AML-193 (cell line): ENCODE results near the gene PRELID2.
"Not testable (repeated sequence)": the region's sequence is repeated elsewhere in the genome, so short reads cannot be mapped to it uniquely, and the experiment has no call there.

Source experiments
- DNase-seq, 2 experiments: peaks; one replicate each; lab custom pipeline; 2025; lab: John Stamatoyannopoulos, UW

Gene PRELID2

DNA sequence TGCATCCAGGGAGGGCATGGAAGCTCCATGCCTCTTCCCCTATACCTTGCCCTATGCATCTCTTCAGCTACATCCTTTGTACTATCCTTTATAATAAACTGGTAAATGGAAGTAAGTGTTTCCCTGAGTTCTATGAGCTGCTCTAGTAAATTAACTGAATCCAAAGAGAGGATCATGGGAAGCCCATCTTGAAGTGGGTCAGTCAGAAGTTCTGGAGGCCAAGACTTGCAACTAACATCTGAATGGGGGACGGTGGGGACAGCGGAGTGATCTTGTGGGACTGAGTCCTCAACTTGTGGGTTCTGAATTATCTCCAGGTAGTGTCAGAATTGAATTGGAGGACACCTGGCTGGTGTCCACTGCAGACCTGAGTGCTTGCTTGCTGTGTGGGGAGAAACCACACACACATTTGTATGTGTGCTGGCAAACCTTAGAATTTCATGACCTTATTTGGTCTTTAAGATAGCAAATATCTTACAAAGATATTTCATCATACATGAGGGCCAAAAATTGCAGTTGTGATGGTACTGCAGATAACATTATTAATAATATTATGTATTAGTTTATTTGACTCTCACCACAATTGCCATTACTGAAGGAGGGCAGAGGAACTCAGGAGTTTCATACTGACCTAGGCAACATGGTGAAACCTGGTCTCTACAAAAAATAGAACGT, 5.5 kb upstream of the PRELID2 start:
- DNase-seq = no peak

GRCh38 chr5:145838276-145838675, 3.1 kb upstream of the PRELID2 start:
- DNase-seq = no peak

DNA sequence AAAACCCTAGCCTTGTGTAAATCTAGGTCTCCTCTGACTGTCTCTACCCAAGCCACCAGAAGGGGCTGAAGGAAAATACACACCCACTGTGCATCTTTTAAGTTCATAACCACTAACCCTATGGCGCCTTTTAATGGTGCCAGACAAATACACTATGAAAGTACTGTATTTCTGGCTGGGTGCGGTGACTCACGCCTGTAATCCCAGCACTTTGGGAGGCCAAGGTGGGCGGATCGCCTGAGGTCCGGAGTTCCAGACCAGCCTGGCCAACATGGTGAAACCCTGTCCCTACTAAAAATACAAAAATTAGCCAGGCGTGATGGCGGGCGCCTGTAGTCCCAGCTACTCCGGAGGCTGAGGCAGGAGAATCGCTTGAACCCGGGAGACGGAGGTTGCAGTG, 1.1 kb upstream of the PRELID2 start:
- DNase-seq = not testable (repeated sequence)

- no peak for DNase-seq
Observed at GRCh38 chr5:145835848-145836239, 702 bp upstream of the PRELID2 start.

GRCh38 chr5:145834554-145834916, 607 bp downstream of the PRELID2 start:
- DNase-seq = no peak

DNA sequence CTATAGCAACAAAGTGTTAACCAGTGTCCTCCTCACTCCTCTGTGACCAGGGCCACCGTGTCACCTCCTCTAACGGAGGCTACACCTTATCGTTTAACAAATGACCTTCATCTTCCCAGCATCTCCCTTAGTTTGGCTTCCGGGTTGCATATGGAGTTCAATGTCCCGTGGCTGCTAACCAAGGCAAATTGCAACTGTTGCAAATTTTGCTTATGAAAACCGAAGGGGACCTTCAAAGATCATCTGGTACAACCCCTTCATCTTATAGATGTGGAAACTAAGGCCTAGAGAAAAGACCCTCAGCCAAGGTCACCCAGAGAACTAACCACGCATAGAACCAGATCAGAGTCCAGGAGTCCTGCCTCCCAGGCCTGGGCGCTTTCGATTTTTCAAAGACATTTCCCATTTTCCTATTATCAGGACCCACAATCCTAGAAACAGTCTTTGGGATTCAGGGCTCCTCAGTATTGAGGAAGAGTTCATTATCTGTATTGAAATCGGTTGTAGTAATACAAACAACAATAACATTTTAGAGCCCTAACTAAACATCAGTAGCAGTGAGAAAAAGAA, 1.4 kb downstream of the PRELID2 start:
- DNase-seq = no peak

DNA sequence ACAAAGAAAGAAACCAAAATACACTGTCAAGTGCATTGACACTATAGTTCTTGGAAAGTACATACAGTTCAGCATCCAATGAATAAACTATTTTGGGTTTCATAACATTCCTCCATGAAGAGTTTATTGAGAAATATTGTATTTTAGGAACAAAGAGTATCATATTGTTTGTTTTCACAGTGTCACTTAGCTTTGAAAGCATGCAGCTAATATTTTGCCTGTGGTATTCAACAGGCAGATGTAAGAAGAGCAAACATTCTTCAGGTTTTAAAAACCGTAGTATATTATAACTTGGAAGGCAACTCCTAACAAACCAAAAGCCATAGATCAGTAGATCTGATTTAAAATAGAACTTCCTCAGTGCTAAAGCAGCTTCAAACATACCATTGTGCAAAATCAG, 4.5 kb downstream of the PRELID2 start:
- DNase-seq = no peak

DNA sequence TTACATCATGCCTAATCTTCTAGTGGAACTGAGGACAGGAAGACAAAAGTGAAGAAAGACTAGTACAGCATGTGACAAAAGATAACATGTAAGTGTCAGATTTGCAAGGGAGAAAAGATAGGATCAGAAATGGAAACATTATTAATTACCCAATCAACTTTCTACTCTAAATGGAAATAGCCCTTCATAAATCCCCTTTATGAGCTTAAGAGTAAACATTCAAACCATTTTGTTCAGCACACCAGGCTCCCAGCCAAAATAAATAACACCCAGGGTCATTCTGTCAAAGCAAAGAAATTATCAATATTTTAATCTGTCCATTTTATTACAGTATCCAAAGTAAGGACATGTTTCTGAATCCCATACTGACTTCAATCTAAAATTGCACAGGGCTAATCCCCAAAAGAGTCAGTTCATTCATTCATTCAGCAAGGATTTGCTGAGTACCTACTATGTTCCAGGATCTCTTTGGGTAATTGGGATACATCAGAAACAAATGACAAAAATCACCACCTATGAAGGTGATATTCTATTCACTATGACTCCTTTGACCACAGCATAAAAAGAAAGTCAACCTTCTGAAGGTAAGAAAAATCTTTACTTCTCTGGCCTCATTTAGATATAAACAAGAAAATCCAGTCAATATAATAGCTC, 5.3 kb downstream of the PRELID2 start:
- no peak for DNase-seq

DNA sequence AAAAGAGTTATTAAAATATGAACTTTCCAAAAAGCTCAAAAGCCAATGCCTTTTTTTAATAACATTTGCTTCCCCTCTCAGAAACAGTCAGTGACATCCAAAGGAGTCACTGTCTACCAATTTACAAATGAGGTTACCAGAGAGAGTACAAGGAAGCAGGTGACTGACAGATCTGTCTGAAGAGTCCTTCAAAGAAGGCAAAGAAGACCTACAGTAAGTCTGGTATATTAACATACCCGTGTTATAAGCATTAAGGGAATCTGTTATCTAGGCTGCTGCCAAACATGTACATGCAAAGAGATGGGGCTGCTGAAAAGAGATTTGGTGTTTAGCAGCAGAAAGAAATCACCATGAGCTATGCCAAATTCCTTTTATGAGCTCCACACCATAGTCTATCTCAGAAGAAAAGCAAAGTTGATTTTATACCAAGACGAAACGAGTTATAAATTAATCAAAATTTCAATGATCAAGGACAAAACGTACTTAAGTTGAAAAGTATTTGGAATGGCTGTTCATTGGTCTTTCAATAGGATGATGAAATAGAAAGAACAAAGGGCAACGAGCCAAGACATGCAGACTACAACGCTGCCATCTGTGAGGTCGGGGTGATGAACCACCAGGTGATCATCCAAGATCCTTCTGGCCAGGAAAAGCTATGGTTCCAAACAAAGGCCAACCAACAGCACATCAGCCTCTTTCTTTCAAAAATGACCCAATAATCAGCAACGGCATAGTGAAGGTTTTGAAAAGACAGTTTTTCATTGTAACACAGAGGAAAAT, 8.1 kb downstream of the PRELID2 start:
- no peak for DNase-seq

DNA sequence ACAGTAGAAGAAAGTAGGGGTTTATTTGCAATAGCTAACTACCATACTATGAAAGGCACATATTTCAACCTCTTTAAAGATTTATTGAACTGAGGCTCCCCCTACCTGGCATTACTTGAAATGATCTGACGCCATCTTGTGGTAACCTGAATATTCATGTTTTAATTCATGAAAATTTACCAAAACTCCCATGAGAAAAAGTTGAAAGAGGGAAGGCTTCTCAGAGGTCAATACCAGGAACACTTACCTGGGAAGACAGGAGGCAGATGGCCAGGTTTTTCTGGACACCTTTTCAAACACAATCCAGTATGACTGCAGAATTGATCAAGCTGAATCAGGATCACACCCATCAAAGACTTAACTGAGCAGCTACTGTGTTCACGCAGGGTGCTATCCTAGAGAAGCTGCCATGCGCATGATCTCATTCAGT, 9.4 kb downstream of the PRELID2 start:
- peak; percentile 57 to 58 for DNase-seq

GRCh38 chr5:145824040-145824439, 11.1 kb downstream of the PRELID2 start:
- no peak for DNase-seq

DNA sequence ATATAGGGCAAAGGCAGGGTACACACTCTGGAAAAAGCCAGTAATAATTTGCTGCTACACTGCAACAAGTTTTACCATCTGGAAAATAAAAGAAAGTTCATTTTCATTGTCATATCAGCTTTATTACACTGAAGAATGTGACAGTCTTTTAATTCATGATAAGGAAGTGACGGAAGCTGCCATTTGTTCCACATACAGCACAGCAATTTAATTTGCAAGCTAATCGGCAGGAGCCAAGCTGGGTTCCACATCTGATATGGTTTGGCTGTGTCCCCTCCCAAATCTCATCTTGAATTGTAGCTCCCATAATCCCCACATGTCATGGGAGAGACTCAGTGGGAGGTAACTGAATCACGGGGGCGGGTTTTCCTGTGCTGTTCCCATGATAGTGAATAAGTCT, 16.5 kb downstream of the PRELID2 start:
- no peak for DNase-seq

DNA sequence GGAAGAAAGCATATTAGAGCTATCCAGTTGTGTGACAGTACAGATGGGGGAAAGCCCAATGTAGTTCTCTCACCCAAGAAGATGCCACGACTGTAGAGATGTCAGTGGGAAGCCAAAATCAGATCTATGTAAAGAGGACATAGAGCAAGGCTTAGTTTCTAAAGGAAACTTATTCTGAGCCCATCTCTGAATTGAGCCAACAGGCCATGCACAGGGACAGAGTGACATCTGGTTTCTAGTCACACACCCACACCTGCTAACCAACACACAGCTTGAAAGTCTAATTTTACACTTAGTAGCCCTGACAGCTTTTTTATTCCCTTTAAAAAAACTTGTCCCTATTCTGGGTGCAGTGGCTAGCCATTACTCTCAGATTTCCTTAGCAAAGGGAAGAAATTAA, 22.3 kb downstream of the PRELID2 start:
- DNase-seq = no peak

- peak in 1 of 2 experiments; percentile 10 for DNase-seq
Observed at GRCh38 chr5:145811834-145812625, 23.1 kb downstream of the PRELID2 start.

DNA sequence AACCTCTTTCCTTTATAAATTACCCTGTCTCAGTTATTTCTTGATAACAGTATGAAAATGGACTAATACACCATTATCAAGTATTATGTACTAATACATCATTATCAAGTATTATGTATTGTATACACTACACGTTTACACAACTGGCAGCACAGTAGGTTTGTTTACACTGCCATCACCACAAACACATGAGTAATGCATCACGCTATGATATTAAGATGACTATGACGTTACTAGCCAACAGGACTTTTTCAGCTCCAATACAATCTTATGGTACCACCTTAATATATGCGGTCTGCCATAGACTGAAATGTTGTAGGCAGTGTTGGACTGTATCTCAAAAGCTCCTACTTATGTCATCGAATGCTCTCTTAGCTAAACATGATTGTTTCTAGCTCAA, 28.2 kb downstream of the PRELID2 start:
- no peak for DNase-seq

DNA sequence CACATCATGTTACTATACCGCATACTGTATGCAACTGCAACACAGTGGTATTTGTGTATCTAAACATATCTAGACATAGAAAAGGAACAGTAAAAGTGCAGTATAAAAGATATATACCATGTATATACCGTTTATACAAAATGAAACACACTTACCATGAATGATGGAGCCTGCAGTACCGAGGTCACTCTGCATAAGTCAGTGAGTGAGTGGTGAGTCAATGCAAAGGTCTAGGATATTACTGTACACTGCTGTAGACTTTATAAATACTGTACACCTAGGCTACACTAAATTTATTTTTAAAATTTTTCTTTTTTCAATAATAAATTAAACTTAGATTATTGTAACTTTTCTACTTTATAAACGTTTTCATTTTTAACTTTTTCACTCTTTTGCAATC, 29.3 kb downstream of the PRELID2 start:
- DNase-seq = no peak

DNA sequence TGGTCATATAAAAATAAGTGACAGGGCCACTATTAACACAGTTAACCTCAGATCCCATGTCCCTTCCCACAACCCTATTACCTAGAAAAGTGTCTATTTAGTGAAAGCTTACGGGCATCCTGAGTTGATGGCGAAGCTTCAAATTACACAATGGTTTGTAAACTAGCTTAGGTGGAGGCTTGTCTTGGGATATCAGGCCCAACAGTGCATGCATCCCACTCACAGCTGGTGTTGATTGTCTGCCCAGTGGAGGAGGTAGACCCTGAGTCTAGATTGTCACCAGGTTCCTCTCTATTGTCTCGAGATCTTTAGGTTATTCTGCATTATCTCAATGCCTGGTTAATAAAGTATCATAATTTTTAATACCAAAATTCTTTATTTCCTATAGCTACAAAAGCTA, 30.4 kb downstream of the PRELID2 start:
- no peak for DNase-seq

- no peak for DNase-seq
Observed at GRCh38 chr5:145803112-145804004, 31.8 kb downstream of the PRELID2 start.

DNA sequence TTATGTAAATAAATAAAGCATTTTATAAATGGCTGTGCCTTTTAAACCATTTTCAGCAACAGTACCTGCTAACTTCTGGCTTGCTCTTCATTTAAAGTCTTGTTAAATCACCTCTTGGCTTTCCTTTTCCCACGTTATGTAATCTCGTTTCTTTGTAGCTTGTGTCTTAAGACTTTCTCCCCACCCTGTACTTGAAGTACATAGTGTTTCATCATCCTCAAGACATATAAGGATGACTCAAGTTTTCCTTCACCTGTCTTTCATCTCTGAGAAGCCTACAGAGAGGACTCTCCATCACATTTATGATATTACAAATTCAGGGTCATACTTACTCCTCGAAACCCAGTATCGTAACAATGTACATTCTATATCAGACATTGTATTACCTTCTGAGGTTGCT, 33.9 kb downstream of the PRELID2 start:
- DNase-seq = no peak

GRCh38 chr5:145800181-145800580, 35.0 kb downstream of the PRELID2 start:
- DNase-seq = no peak

- DNase-seq = not testable (repeated sequence)
Observed at GRCh38 chr5:145798503-145798902, 36.6 kb downstream of the PRELID2 start.
